H1 (cell line): ENCODE data around the gene CFAP100. TPM values are rescaled to one million over a fixed set of nuclear protein-coding genes. Genes with fewer than 3 reads are reported as not detected.

Experiments used
- CTCF ChIA-PET: fragments of 300-600 bp; sonication (Branson Sonifier 250); formaldehyde crosslinking; loops from one replicate; lab custom pipeline; 2021; ENCODE audit not compliant: partially characterized antibody; lab: Charles Lee
- POLR2A ChIA-PET: fragments of 300-600 bp; sonication (Branson Sonifier 250); formaldehyde crosslinking; loops from one replicate; lab custom pipeline; 2021; ENCODE audit warnings: inconsistent platforms; ENCODE audit not compliant: partially characterized antibody; lab: Charles Lee
- DNase-seq, 2 experiments: peaks; one replicate each; pipeline versions ENCODE4 v3.0.0 to v3.0.0-alpha.2; 2010 to 2022; ENCODE audit warnings: low spot score in 2 of 2, low read depth in 1 of 2, mixed read lengths in 1 of 2
- FAIRE-seq: peaks from 2 replicates; lab custom pipeline; 2011; peaks lifted over from hg19 to GRCh38; lab: Jason Lieb, UNC
- H2AFZ ChIP-seq: 2 replicates; pipeline ENCODE4 v1.8.1; 2012; ENCODE audit warnings: low read length, inconsistent platforms
- H2AK5ac ChIP-seq: 2 replicates; pipeline ENCODE4 v1.6.1; 2013; ENCODE audit warnings: low read depth, low read length
- H2BK120ac ChIP-seq: replicated peaks from 2 replicates; pipeline ENCODE3; 2013; ENCODE audit warnings: low read depth, low read length, inconsistent platforms
- H2BK12ac ChIP-seq: 2 replicates; pipeline ENCODE4 v1.6.1; 2013; ENCODE audit warnings: low read depth, low read length
- H2BK15ac ChIP-seq: 2 replicates; pipeline ENCODE4 v1.6.1; 2013; ENCODE audit warnings: low read length
- H2BK20ac ChIP-seq: 2 replicates; pipeline ENCODE4 v1.6.1; 2013; ENCODE audit warnings: low read length
- H2BK5ac ChIP-seq: 2 replicates; pipeline ENCODE4 v1.6.1; 2013; ENCODE audit warnings: low read depth, low read length
- H3K14ac ChIP-seq: 2 replicates; pipeline ENCODE4 v1.6.1; 2013; ENCODE audit warnings: inconsistent platforms; ENCODE audit not compliant: insufficient read length
- H3K18ac ChIP-seq: 2 replicates; pipeline ENCODE4 v1.6.1; 2013; ENCODE audit warnings: low read length; ENCODE audit errors: extremely low read depth
- H3K23ac ChIP-seq: 2 replicates; pipeline ENCODE4 v1.6.1; 2013; ENCODE audit warnings: inconsistent platforms; ENCODE audit not compliant: insufficient read length
- H3K23me2 ChIP-seq: 2 replicates; pipeline ENCODE4 v1.6.1; 2013; ENCODE audit warnings: low read depth, low read length
- H3K27ac ChIP-seq: 2 replicates; pipeline ENCODE4 v1.6.1; 2011; ENCODE audit warnings: low read depth, low read length, inconsistent platforms
- H3K27me3 ChIP-seq, 4 experiments: replicated peaks in 1 of 4; 1 replicate in 1 of 4; 2 replicates in 3 of 4; pipeline versions ENCODE4 v1.6.1 to v1.8.1; 2011 to 2013; ENCODE audit warnings: low read length in 3 of 4, mild to moderate bottlenecking in 3 of 4, inconsistent platforms in 2 of 4, mixed read lengths in 2 of 4, moderate library complexity in 1 of 4; ENCODE audit not compliant: control insufficient read depth in 3 of 4, insufficient read depth in 3 of 4; ENCODE audit errors: extremely low read depth in 1 of 4
- H3K36me3 ChIP-seq, 4 experiments: 2 replicates each; pipeline versions ENCODE4 v1.6.1 to v1.8.1; 2011 to 2013; ENCODE audit warnings: mild to moderate bottlenecking in 4 of 4, low read length in 3 of 4, moderate library complexity in 2 of 4, control low read depth in 1 of 4, inconsistent platforms in 1 of 4; ENCODE audit not compliant: insufficient read depth in 4 of 4, control insufficient read depth in 2 of 4
- H3K4ac ChIP-seq: replicated peaks from 2 replicates; pipeline ENCODE3; 2013; ENCODE audit warnings: low read length, low read depth, mixed read lengths, inconsistent platforms; ENCODE audit not compliant: insufficient read length
- H3K4me1 ChIP-seq, 4 experiments: replicated peaks in 1 of 4; 1 replicate in 1 of 4; 2 replicates in 3 of 4; pipeline versions ENCODE4 v1.6.1 to v1.8.1; 2011 to 2013; ENCODE audit warnings: low read length in 3 of 4, inconsistent platforms in 2 of 4, mixed read lengths in 1 of 4; ENCODE audit not compliant: insufficient read depth in 4 of 4, control insufficient read depth in 3 of 4
- H3K4me2 ChIP-seq, 2 experiments: 2 replicates each; pipeline versions ENCODE4 v1.6.1 to v1.8.1; 2011 to 2013; ENCODE audit warnings: low read depth in 2 of 2, low read length in 2 of 2, control low read depth in 1 of 2, inconsistent platforms in 1 of 2, mild to moderate bottlenecking in 1 of 2; ENCODE audit not compliant: insufficient read depth in 1 of 2
- H3K4me3 ChIP-seq, 4 experiments: fragments of 200-600, 300-600 bp in 1 of 4; sonication (generic), shearing (Covaris generic), sonication (Bioruptor Twin) in 1 of 4; 2 replicates each; pipeline versions ENCODE4 v1.5.1 to v1.8.1; 2011 to 2016; ENCODE audit warnings: low read length in 4 of 4, low read depth in 3 of 4, control low read depth in 2 of 4, inconsistent platforms in 2 of 4, mild to moderate bottlenecking in 2 of 4, mixed read lengths in 1 of 4, moderate library complexity in 1 of 4; ENCODE audit not compliant: insufficient read depth in 2 of 4; ENCODE audit errors: extremely low read depth in 1 of 4
- H3K56ac ChIP-seq: replicated peaks from 2 replicates; pipeline ENCODE3; 2013; ENCODE audit warnings: low read depth, mild to moderate bottlenecking, mixed read lengths, low read length, inconsistent platforms; ENCODE audit not compliant: insufficient read length
- H3K79me1 ChIP-seq: 2 replicates; pipeline ENCODE4 v1.6.1; 2013; ENCODE audit warnings: low read depth, low read length, control low read depth
- H3K79me2 ChIP-seq, 2 experiments: 2 replicates each; pipeline versions ENCODE4 v1.6.1 to v1.8.1; 2012 to 2013; ENCODE audit warnings: low read length in 2 of 2, mild to moderate bottlenecking in 2 of 2, inconsistent platforms in 1 of 2; ENCODE audit not compliant: insufficient read depth in 2 of 2, control insufficient read depth in 1 of 2
- H3K9ac ChIP-seq, 4 experiments: replicated peaks in 1 of 4; 1 replicate in 1 of 4; 2 replicates in 3 of 4; pipeline versions ENCODE4 v1.6.1 to v1.8.1; 2011 to 2013; ENCODE audit warnings: low read depth in 3 of 4, low read length in 3 of 4, control low read depth in 2 of 4, mild to moderate bottlenecking in 2 of 4, moderate library complexity in 2 of 4, inconsistent platforms in 1 of 4; ENCODE audit errors: extremely low read depth in 1 of 4
- H3K9me3 ChIP-seq, 2 experiments: 2 replicates each; pipeline versions ENCODE4 v1.6.1 to v1.8.1; 2012 to 2013; ENCODE audit warnings: mild to moderate bottlenecking in 2 of 2, moderate library complexity in 2 of 2, control low read depth in 1 of 2, inconsistent platforms in 1 of 2, low read depth in 1 of 2, low read length in 1 of 2, mixed read lengths in 1 of 2; ENCODE audit not compliant: insufficient read depth in 2 of 2
- H4K20me1 ChIP-seq, 2 experiments: replicated peaks in 1 of 2; 2 replicates each; pipeline versions ENCODE3 to v1.8.1; 2011 to 2013; ENCODE audit warnings: inconsistent platforms in 2 of 2, low read length in 2 of 2, mild to moderate bottlenecking in 1 of 2; ENCODE audit not compliant: insufficient read depth in 2 of 2, control insufficient read depth in 1 of 2
- H4K5ac ChIP-seq: 2 replicates; pipeline ENCODE4 v1.6.1; 2013; ENCODE audit warnings: low read length, low read depth, mixed read lengths, inconsistent platforms; ENCODE audit not compliant: insufficient read length
- H4K8ac ChIP-seq: 2 replicates; pipeline ENCODE4 v1.8.0; 2013; ENCODE audit warnings: mild to moderate bottlenecking, moderate library complexity, low read length, inconsistent platforms; ENCODE audit not compliant: insufficient read depth; ENCODE audit errors: extremely low read depth
- H4K91ac ChIP-seq: replicated peaks from 2 replicates; pipeline ENCODE3; 2013; ENCODE audit warnings: low read length, mixed read lengths, inconsistent platforms; ENCODE audit not compliant: insufficient read length
- BRCA1 ChIP-seq: IDR thresholded peaks from 2 replicates; pipeline ENCODE4 v1.6.1; 2012; ENCODE audit warnings: low read depth, low read length, improper control_type of control experiment
- CTBP2 ChIP-seq: IDR thresholded peaks from 2 replicates; pipeline ENCODE4 v1.7.0; 2011; ENCODE audit warnings: borderline replicate concordance, mild to moderate bottlenecking, moderate library complexity, mixed read lengths, low read length; ENCODE audit not compliant: insufficient read depth, insufficient read length
- PHF8 ChIP-seq: fragments of 200-600 bp; sonication (generic); conservative IDR thresholded peaks from 2 replicates; pipeline ENCODE4 v1.7.1; 2012; ENCODE audit warnings: low read depth, mild to moderate bottlenecking, inconsistent platforms, low read length, moderate library complexity
- POLR2A ChIP-seq, 2 experiments: IDR thresholded peaks; 1 replicate in 1 of 2; 2 replicates in 1 of 2; pipeline ENCODE4 v1.6.1; 2011; ENCODE audit warnings: low read depth in 2 of 2, low read length in 2 of 2, mild to moderate bottlenecking in 2 of 2; ENCODE audit errors: control extremely low read depth in 1 of 2
- RXRA ChIP-seq: IDR thresholded peaks from 2 replicates; pipeline ENCODE4 v1.6.1; 2011; ENCODE audit warnings: low read depth, mild to moderate bottlenecking, low read length, moderate library complexity; ENCODE audit not compliant: insufficient read depth
- SP2 ChIP-seq: IDR thresholded peaks from 2 replicates; pipeline ENCODE4 v1.6.1; 2012; ENCODE audit warnings: mild to moderate bottlenecking, low read length, inconsistent platforms
- TAF7 ChIP-seq: optimal IDR thresholded peaks from 2 replicates; pipeline ENCODE3; 2011; ENCODE audit warnings: low read depth, mild to moderate bottlenecking, inconsistent platforms, low read length, moderate library complexity, borderline replicate concordance
- WGBS, 2 experiments: shearing (Covaris generic) in 1 of 2; methylation state at CpG; one replicate each; pipeline versions ENCODE4 v1.1.6 to v1.1.7; 2013 to 2015; ENCODE audit warnings: low lambda C conversion rate in 2 of 2, mixed read lengths in 2 of 2, inconsistent platforms in 1 of 2, low coverage in 1 of 2, missing lambda C conversion rate in 1 of 2; ENCODE audit not compliant: insufficient replicate concordance in 2 of 2, insufficient coverage in 1 of 2, insufficient read length in 1 of 2; ENCODE audit errors: extremely low coverage in 1 of 2, missing lambda C conversion rate in 1 of 2; 5-methylcytosine and 5-hydroxymethylcytosine counted together
- polyA plus RNA-seq, 7 experiments: library from polyadenylated mRNA; depleted of rRNA in 3 of 7; stranded (reverse) in 5 of 7; unstranded in 2 of 7; fragments of >200 nt in 5 of 7; fragments of 200-250 nt in 2 of 7; gene quantifications; 1 replicate in 5 of 7; 2 replicates in 1 of 7; 4 replicates in 1 of 7; pipeline versions ENCODE4 v1.2.1 to v1.2.3, GENCODE V29; 2011 to 2013; ENCODE audit warnings: missing spikeins in 2 of 7, mixed read lengths in 2 of 7
- total RNA-seq: library from RNA; stranded (reverse); fragmentation: NEBNext Ultra II Directional; extraction: Animal tissue kit (Norgen Biotek cat#: 25700); gene quantifications from 2 replicates; pipeline ENCODE4 v1.2.1, GENCODE V29; 2021
- TF ChIP-seq, protein P1 (sequence below): IDR thresholded peaks from 2 replicates; pipeline ENCODE4 v1.6.1; 2011; ENCODE audit warnings: low read length, improper control_type of control experiment

The CFAP100 gene
- total and polyA plus RNA-seq, 2 of the 8 experiments (the other 6 are each of a cell fraction or from before 2014, with no cell fraction given) = 0.17 TPM; not detected in 1

DNA sequence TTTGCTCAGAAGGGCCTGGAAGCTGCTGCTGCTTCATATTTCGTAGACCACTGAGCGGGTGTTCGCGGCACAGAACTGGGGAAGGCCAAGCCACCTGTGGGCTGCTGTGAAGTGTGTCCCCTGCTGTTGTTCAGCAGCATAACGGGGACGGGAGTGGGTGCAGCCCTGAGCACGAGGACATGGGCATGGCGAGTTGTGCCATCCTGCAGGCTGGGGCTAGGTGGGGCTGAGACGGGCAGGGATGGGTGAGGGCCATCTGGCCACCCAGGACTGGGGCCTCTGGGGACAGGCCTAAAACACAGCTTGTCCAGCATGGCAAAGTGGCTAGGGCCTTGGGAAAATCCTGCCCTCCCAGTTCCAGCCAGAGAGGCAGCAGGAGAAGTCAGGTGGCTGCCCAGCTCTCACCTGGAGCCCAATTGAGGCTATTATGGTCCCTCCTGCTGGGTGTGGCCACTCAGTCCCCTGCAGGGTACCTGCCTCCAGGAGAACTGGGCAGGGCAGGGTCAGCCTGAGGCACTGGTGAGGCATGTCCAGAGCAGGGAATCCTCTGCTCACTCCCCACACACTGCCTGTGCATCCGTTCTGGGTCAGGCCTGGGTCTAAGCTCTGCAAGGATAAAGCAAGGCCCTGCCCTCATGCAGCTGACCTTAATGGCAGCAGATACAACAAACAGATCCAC lies 29.5 kb downstream of the CFAP100 start:
- H4K20me1 ChIP-seq = no peaks in the 10 kb centered on the region
- H3K23ac ChIP-seq = no peak overlapping the region
- no peak overlapping the region for H3K14ac ChIP-seq
- H3K56ac ChIP-seq = no peak overlapping the region
- H2BK5ac ChIP-seq = no peak overlapping the region
- H2BK20ac ChIP-seq = no peak overlapping the region; the same call in 1 of the 2 replicates
- H4K5ac ChIP-seq = no peak overlapping the region
- no peak overlapping the region for H4K91ac ChIP-seq
- no peaks in the 10 kb centered on the region for H3K79me2 ChIP-seq
- no peak for FAIRE-seq
- no peaks in the 10 kb centered on the region for H3K36me3 ChIP-seq
- 87% methylated on average over 10 of the region's 10 CpGs; no CpG with 5 or more reads in 1 of the 2 experiments for WGBS, 2 experiments
- no peak overlapping the region for H3K9ac ChIP-seq
- no peak overlapping the region for H3K4me3 ChIP-seq
- TF ChIP-seq, protein P1, sequence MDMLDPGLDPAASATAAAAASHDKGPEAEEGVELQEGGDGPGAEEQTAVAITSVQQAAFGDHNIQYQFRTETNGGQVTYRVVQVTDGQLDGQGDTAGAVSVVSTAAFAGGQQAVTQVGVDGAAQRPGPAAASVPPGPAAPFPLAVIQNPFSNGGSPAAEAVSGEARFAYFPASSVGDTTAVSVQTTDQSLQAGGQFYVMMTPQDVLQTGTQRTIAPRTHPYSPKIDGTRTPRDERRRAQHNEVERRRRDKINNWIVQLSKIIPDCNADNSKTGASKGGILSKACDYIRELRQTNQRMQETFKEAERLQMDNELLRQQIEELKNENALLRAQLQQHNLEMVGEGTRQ = no peak
- TF ChIP-seq TAF7 = no peak
- TF ChIP-seq SP2 = no peak
- no peak for TF ChIP-seq POLR2A (IDR thresholded peaks at IDR 0.05; ENCODE audit: control extremely low read depth in 1 of 2, low read depth in 2 of 2, low read length in 2 of 2)
- TF ChIP-seq BRCA1 = no peak
- TF ChIP-seq RXRA = no peak
- no peak for TF ChIP-seq PHF8
- no peak for TF ChIP-seq CTBP2
- no peaks in the 10 kb centered on the region; a peak in 1 of 7 replicates for H3K27me3 ChIP-seq
- no peaks in the 10 kb centered on the region for H3K23me2 ChIP-seq
- H2BK15ac ChIP-seq = peak overlapping the region; percentile 90; the same call in 1 of the 2 replicates
- H2BK120ac ChIP-seq = no peak overlapping the region
- H2AFZ ChIP-seq = no peak overlapping the region
- H2BK12ac ChIP-seq = peak overlapping the region; percentile 43; the same call in 1 of the 2 replicates
- H4K8ac ChIP-seq = peak overlapping the region; percentile 18
- peak in 1 of 2 experiments; percentile 39 for DNase-seq
- no peak overlapping the region for H2AK5ac ChIP-seq
- H3K4me2 ChIP-seq = no peak overlapping the region
- H3K27ac ChIP-seq = no peak overlapping the region
- ChIA-PET POLR2A (interaction anchor here (0.6 to 1.4 kb wide), 3 partner anchors 10 to 48 kb away, joined by 3 to 5 read pairs (median 4); no protein-coding TSS in a partner anchor), CTCF (interaction anchor here (1.1 to 2.0 kb wide), 4 partner anchors 11 to 178 kb away, joined by 3 to 8 read pairs (median 3); no protein-coding TSS in a partner anchor)
- H3K4me1 ChIP-seq = peaks cover 0 to 7% (median 2%) of the 10 kb centered on the region in 4 experiments; a peak in 2 of 7 replicates
- peaks cover 4 to 5% of the 10 kb centered on the region in 2 experiments; a peak in 2 of 4 replicates for H3K9me3 ChIP-seq
- H3K18ac ChIP-seq = no peak overlapping the region; the same call in 1 of the 2 replicates
- H3K79me1 ChIP-seq = no peaks in the 10 kb centered on the region
- no peak overlapping the region for H3K4ac ChIP-seq
